GM19351 (cell line): ENCODE data around the gene FAM200C.
"Not testable (repeated sequence)": the region's sequence is repeated elsewhere in the genome, so short reads cannot be mapped to it uniquely, and the experiment has no call there.

ENCODE experiments used
- ATAC-seq: cut with Tn5 transposase; IDR thresholded peaks from one replicate; pipeline ENCODE4 v1.9.1; 2021; ENCODE audit warnings: mild to moderate bottlenecking, moderate library complexity; ENCODE audit not compliant: unreplicated experiment

Gene FAM200C

GRCh38 chr5:160399402-160400353 is at the start of gene FAM200C:
Gene FAM200C, minus strand, starts transcription at chr5:160400054. Its CDS starts 4,564 bp downstream, at chr5:160395490.
- ATAC-seq = peak; percentile 84

GRCh38 chr5:160449458-160449857 is 49.6 kb upstream of the FAM200C start:
- no peak for ATAC-seq

- no peak for ATAC-seq
Observed at GRCh38 chr5:160448886-160449285, 49.0 kb upstream of the FAM200C start.

GRCh38 chr5:160445751-160446150 is 45.9 kb upstream of the FAM200C start:
- ATAC-seq = no peak

- peak; percentile 38 for ATAC-seq
Observed at GRCh38 chr5:160445132-160445531, 45.3 kb upstream of the FAM200C start.

GRCh38 chr5:160444407-160444806 is 44.6 kb upstream of the FAM200C start:
- ATAC-seq = no peak

- ATAC-seq = peak; percentile 22
Observed at GRCh38 chr5:160442824-160443431, 43.1 kb upstream of the FAM200C start.

- ATAC-seq = peak; percentile 12
Observed at GRCh38 chr5:160441311-160441781, 41.5 kb upstream of the FAM200C start.

- peak; percentile 58 for ATAC-seq
Observed at GRCh38 chr5:160439205-160439600, 39.3 kb upstream of the FAM200C start.

- ATAC-seq = peak; percentile 27
Observed at GRCh38 chr5:160438316-160439204, 38.7 kb upstream of the FAM200C start.

- ATAC-seq = no peak
Observed at GRCh38 chr5:160437271-160437670, 37.4 kb upstream of the FAM200C start.

GRCh38 chr5:160436661-160437060 is 36.8 kb upstream of the FAM200C start:
- not testable (repeated sequence) for ATAC-seq

GRCh38 chr5:160436017-160436416 is 36.2 kb upstream of the FAM200C start:
- ATAC-seq = no peak

- no peak for ATAC-seq
Observed at GRCh38 chr5:160435532-160435931, 35.7 kb upstream of the FAM200C start.

GRCh38 chr5:160434022-160434531 is 34.2 kb upstream of the FAM200C start:
- ATAC-seq = peak; percentile 80

GRCh38 chr5:160432787-160433186 is 32.9 kb upstream of the FAM200C start:
- no peak for ATAC-seq

GRCh38 chr5:160432196-160432595 is 32.3 kb upstream of the FAM200C start:
- ATAC-seq = no peak

GRCh38 chr5:160427607-160428006 is 27.8 kb upstream of the FAM200C start:
- no peak for ATAC-seq

GRCh38 chr5:160423099-160423498 is 23.2 kb upstream of the FAM200C start:
- no peak for ATAC-seq

GRCh38 chr5:160421625-160422258 is 21.9 kb upstream of the FAM200C start, which contains the start of gene PTTG1:
Gene PTTG1, plus strand, starts transcription at chr5:160421855. Its CDS starts 458 bp downstream, at chr5:160422313.
- ATAC-seq = peak; percentile 65
